ENCODE results near the gene CDH22. TPM values are rescaled to one million over a fixed set of nuclear protein-coding genes. Genes with fewer than 3 reads are reported as not detected.

The CDH22 gene
- total RNA-seq, 6 experiments from 2014 or later: not detected

- no peaks in the 10 kb centered on the region for H3K4me1 ChIP-seq
- intact Hi-C loops (cut with DNase I): no loop called here
- H3K36me3 ChIP-seq: no peaks in the 10 kb centered on the region
- WGBS (ENCODE audit: insufficient coverage, low coverage, low lambda C conversion rate, missing lambda C conversion rate): 61% methylated on average over 7 of the region's 7 CpGs
- TF ChIP-seq CTCF (IDR thresholded peaks at IDR 0.05) (no peak), POLR2A (IDR thresholded peaks at IDR 0.05) (no peak)
- no peak overlapping the region for H3K27ac ChIP-seq
- no peak for ATAC-seq
- H3K4me3 ChIP-seq: no peak overlapping the region
- no peaks in the 10 kb centered on the region for H3K9me3 ChIP-seq
- H3K27me3 ChIP-seq: no peaks in the 10 kb centered on the region
- no peak for DNase-seq
Observed at GRCh38 chr20:46286977-46287376, 21.3 kb downstream of the CDH22 start.

- no peak overlapping the region for H3K4me3 ChIP-seq
- ATAC-seq (no peak), DNase-seq (no peak)
- no peaks in the 10 kb centered on the region for H3K9me3 ChIP-seq
- TF ChIP-seq POLR2A (IDR thresholded peaks at IDR 0.05) (no peak), CTCF (IDR thresholded peaks at IDR 0.05) (no peak)
- H3K36me3 ChIP-seq: no peaks in the 10 kb centered on the region
- no peaks in the 10 kb centered on the region for H3K4me1 ChIP-seq
- intact Hi-C loops (cut with DNase I): no loop called here
- H3K27me3 ChIP-seq: no peaks in the 10 kb centered on the region
- WGBS (ENCODE audit: insufficient coverage, low coverage, low lambda C conversion rate, missing lambda C conversion rate): 65% methylated on average over 11 of the region's 13 CpGs
- no peak overlapping the region for H3K27ac ChIP-seq
Observed at GRCh38 chr20:46286382-46286781, 21.9 kb downstream of the CDH22 start.

- no peak for DNase-seq
Observed at GRCh38 chr20:46285740-46286139, 22.6 kb downstream of the CDH22 start.

GRCh38 chr20:46285072-46285471 is 23.2 kb downstream of the CDH22 start:
- intact Hi-C loops (cut with DNase I): no loop called here
- no peaks in the 10 kb centered on the region for H3K27me3 ChIP-seq
- TF ChIP-seq CTCF (IDR thresholded peaks at IDR 0.05) (no peak), POLR2A (IDR thresholded peaks at IDR 0.05) (no peak)

More at GRCh38 chr20:46285740-46286139, 22.6 kb downstream of the CDH22 start:
- H3K4me1 ChIP-seq: no peaks in the 10 kb centered on the region
- WGBS (ENCODE audit: insufficient coverage, low coverage, low lambda C conversion rate, missing lambda C conversion rate): 49% methylated on average over 3 of the region's 3 CpGs
- no peak overlapping the region for H3K4me3 ChIP-seq
- TF ChIP-seq POLR2A (IDR thresholded peaks at IDR 0.05) (no peak), CTCF (IDR thresholded peaks at IDR 0.05) (no peak)
- no peak overlapping the region for H3K27ac ChIP-seq
- intact Hi-C loops (cut with DNase I): no loop called here
- H3K9me3 ChIP-seq: no peaks in the 10 kb centered on the region
- H3K27me3 ChIP-seq: no peaks in the 10 kb centered on the region
- H3K36me3 ChIP-seq: no peaks in the 10 kb centered on the region
- ATAC-seq: no peak

GRCh38 chr20:46284040-46284427 is 24.3 kb downstream of the CDH22 start:
- H3K9me3 ChIP-seq: no peaks in the 10 kb centered on the region
- no peaks in the 10 kb centered on the region for H3K27me3 ChIP-seq
- 12% methylated on average over 7 of the region's 7 CpGs for WGBS (ENCODE audit: insufficient coverage, low coverage, low lambda C conversion rate, missing lambda C conversion rate)
- intact Hi-C loops (cut with DNase I): no loop called here
- no peak overlapping the region for H3K4me3 ChIP-seq
- no peak for TF ChIP-seq POLR2A (IDR thresholded peaks at IDR 0.05)
- TF ChIP-seq CTCF (IDR thresholded peaks at IDR 0.05): no peak
- no peak overlapping the region for H3K27ac ChIP-seq
- no peaks in the 10 kb centered on the region for H3K4me1 ChIP-seq
- DNase-seq (no peak), ATAC-seq (no peak)
- no peaks in the 10 kb centered on the region for H3K36me3 ChIP-seq

More at GRCh38 chr20:46285072-46285471, 23.2 kb downstream of the CDH22 start:
- H3K4me3 ChIP-seq: no peak overlapping the region
- DNase-seq: no peak
- no peak overlapping the region for H3K27ac ChIP-seq
- no peaks in the 10 kb centered on the region for H3K4me1 ChIP-seq
- no peaks in the 10 kb centered on the region for H3K36me3 ChIP-seq
- H3K9me3 ChIP-seq: no peaks in the 10 kb centered on the region
- WGBS (ENCODE audit: insufficient coverage, low coverage, low lambda C conversion rate, missing lambda C conversion rate): 44% methylated on average over 8 of the region's 8 CpGs
- ATAC-seq: no peak

Measured in right lobe of liver (tissue), 6 donors.